ENCODE measurements around the gene SDC3.

GRCh38 chr1:30936541-30937171 is 28.1 kb upstream of the SDC3 start:
- no peak for TF ChIP-seq CTCF (IDR thresholded peaks at IDR 0.05)
- no peak for TF ChIP-seq POLR2AphosphoS5 (IDR thresholded peaks at IDR 0.05)
- no peak for TF ChIP-seq EP300 (IDR thresholded peaks at IDR 0.05)
- TF ChIP-seq POLR2A (IDR thresholded peaks at IDR 0.05; ENCODE audit: low read depth), result no peak

Measured in esophagus muscularis mucosa (tissue), 4 donors.